ENCODE results near the gene DSG2.

DSG2 gene

DNA sequence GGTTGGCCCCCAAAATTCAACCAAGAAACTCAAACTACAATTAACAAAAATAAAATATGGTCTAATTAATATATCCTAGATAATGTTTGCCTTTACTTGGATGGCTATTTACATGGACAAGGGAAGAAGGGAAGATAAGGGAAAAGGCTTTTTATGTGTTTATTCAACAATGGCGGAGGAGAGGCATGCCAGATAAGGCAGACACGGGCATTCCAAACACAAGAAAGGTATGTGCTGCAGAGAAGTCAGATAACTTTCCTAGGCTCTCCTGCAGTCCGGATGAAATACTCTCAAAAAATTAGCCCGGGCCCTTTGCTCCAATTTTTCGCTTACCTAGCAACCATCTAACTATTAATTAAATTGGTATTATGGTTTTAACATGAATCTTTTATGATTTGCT lies 88.6 kb downstream of the DSG2 start:
- no peak for DNase-seq (ENCODE audit: low read depth in 2 of 3, low spot score in 2 of 3)

DNA sequence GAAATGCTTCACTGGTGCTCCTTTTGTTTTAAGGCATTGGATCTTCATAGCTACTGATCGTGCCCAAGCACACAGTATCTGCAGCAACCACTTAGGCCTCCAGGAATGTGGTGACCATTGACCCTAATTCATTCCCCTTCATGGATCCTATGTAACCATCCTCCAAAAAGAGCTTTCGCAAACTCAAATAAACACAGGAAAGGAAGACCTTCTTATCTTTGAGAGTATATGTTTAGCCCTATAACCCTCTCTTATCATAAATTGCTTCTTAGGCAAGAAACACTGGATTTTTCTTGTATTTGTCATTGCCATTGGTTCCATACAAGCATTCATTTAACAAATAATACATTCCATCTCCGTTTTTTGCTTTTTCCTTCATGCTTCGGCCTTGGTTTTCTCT lies 89.6 kb downstream of the DSG2 start:
- DNase-seq (ENCODE audit: low read depth in 2 of 3, low spot score in 2 of 3) = no peak

DNA sequence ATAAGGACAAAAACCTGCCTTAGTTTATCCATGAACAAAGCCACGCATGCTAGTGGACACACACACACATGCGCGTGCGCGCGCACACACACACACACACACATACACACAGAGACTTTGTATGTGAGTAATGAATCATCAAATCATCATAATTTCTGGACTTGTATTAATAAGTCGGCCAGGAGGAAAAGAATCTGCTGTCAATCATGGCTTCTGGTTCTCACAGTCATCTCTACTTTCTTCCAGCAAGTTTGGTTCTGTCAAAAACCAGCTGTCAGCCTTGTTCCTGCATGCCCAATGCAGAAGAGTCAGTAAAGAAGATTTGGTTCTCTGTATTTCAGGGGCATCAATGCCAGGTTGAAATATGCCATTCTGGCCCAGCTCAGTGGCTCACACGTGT lies 92.6 kb downstream of the DSG2 start:
- DNase-seq (ENCODE audit: low read depth in 2 of 3, low spot score in 2 of 3) = no peak

DNA sequence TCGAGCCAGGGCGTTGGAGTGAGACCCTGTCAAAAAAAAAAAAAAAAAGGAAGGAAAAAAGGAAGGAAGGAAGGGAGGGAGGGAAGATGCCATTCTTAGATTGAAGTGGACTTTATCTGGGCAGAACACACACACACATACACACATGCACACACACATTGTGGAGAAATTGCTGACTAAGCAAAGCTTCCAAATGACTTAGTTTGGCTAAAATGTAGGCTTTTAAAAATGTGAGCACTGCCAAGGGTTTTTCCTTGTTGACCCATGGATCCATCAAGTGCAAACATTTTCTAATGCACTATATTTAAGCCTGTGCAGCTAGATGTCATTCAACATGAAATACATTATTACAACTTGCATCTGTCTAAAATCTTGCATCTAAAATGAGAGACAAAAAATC lies 93.1 kb downstream of the DSG2 start:
- DNase-seq (ENCODE audit: low read depth in 2 of 3, low spot score in 2 of 3) = no peak

DNA sequence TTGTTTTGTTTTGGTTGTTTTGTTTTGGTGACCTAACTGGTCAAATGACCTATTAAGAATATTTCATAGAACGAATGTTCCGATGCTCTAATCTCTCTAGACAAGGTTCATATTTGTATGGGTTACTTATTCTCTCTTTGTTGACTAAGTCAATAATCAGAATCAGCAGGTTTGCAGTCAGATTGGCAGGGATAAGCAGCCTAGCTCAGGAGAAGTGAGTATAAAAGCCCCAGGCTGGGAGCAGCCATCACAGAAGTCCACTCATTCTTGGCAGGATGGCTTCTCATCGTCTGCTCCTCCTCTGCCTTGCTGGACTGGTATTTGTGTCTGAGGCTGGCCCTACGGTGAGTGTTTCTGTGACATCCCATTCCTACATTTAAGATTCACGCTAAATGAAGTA lies 93.7 kb downstream of the DSG2 start, which contains the start of gene TTR:
TTR (plus strand) TSS at position 250 of the 400 bp plus-strand sequence; CDS start at position 276, 26 bp downstream.
- no peak for DNase-seq (ENCODE audit: low read depth in 2 of 3, low spot score in 2 of 3)

DNA sequence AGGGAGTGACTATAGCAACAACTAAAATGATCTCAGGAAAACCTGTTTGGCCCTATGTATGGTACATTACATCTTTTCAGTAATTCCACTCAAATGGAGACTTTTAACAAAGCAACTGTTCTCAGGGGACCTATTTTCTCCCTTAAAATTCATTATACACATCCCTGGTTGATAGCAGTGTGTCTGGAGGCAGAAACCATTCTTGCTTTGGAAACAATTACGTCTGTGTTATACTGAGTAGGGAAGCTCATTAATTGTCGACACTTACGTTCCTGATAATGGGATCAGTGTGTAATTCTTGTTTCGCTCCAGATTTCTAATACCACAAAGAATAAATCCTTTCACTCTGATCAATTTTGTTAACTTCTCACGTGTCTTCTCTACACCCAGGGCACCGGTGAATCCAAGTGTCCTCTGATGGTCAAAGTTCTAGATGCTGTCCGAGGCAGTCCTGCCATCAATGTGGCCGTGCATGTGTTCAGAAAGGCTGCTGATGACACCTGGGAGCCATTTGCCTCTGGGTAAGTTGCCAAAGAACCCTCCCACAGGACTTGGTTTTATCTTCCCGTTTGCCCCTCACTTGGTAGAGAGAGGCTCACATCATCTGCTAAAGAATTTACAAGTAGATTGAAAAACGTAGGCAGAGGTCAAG lies 94.7 kb downstream of the DSG2 start:
- no peak for DNase-seq (ENCODE audit: low read depth in 2 of 3, low spot score in 2 of 3)

DNA sequence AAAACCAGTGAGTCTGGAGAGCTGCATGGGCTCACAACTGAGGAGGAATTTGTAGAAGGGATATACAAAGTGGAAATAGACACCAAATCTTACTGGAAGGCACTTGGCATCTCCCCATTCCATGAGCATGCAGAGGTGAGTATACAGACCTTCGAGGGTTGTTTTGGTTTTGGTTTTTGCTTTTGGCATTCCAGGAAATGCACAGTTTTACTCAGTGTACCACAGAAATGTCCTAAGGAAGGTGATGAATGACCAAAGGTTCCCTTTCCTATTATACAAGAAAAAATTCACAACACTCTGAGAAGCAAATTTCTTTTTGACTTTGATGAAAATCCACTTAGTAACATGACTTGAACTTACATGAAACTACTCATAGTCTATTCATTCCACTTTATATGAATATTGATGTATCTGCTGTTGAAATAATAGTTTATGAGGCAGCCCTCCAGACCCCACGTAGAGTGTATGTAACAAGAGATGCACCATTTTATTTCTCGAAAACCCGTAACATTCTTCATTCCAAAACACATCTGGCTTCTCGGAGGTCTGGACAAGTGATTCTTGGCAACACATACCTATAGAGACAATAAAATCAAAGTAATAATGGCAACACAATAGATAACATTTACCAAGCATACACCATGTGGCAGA lies 97.3 kb downstream of the DSG2 start:
- no peak for DNase-seq (ENCODE audit: low read depth in 2 of 3, low spot score in 2 of 3)

DNA sequence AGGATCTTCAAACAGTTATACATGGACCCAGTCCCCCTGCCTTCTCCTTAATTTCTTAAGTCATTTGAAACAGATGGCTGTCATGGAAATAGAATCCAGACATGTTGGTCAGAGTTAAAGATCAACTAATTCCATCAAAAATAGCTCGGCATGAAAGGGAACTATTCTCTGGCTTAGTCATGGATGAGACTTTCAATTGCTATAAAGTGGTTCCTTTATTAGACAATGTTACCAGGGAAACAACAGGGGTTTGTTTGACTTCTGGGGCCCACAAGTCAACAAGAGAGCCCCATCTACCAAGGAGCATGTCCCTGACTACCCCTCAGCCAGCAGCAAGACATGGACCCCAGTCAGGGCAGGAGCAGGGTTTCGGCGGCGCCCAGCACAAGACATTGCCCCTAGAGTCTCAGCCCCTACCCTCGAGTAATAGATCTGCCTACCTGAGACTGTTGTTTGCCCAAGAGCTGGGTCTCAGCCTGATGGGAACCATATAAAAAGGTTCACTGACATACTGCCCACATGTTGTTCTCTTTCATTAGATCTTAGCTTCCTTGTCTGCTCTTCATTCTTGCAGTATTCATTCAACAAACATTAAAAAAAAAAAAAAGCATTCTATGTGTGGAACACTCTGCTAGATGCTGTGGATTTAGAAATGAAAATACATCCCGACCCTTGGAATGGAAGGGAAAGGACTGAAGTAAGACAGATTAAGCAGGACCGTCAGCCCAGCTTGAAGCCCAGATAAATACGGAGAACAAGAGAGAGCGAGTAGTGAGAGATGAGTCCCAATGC lies 98.3 kb downstream of the DSG2 start:
- no peak for DNase-seq (ENCODE audit: low read depth in 2 of 3, low spot score in 2 of 3)

DNA sequence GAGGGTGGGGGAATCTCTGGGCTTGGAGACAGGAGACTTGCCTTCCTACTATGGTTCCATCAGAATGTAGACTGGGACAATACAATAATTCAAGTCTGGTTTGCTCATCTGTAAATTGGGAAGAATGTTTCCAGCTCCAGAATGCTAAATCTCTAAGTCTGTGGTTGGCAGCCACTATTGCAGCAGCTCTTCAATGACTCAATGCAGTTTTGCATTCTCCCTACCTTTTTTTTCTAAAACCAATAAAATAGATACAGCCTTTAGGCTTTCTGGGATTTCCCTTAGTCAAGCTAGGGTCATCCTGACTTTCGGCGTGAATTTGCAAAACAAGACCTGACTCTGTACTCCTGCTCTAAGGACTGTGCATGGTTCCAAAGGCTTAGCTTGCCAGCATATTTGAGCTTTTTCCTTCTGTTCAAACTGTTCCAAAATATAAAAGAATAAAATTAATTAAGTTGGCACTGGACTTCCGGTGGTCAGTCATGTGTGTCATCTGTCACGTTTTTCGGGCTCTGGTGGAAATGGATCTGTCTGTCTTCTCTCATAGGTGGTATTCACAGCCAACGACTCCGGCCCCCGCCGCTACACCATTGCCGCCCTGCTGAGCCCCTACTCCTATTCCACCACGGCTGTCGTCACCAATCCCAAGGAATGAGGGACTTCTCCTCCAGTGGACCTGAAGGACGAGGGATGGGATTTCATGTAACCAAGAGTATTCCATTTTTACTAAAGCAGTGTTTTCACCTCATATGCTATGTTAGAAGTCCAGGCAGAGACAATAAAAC lies 100.2 kb downstream of the DSG2 start:
- no peak for DNase-seq (ENCODE audit: low read depth in 2 of 3, low spot score in 2 of 3)

Data from activated CD8-positive, alpha-beta memory T cell treated with anti-CD3 and anti-CD28 coated beads for 48 hours (primary cell).